ENCODE data around the gene TAF4.
"Not testable (repeated sequence)": the region's sequence is repeated elsewhere in the genome, so short reads cannot be mapped to it uniquely, and the experiment has no call there.

TAF4 gene

GRCh38 chr20:62071669-62072430, 6.2 kb upstream of the TAF4 start:
- not testable (repeated sequence) for H3K4me1 ChIP-seq (ENCODE audit: insufficient read depth, low read length)

GRCh38 chr20:62069741-62070216, 4.1 kb upstream of the TAF4 start:
- Histone ChIP-seq H3K4me3 (ENCODE audit: low read length) (no peak overlapping the region), H3K27ac (ENCODE audit: low read length) (no peak overlapping the region), H3K36me3 (ENCODE audit: insufficient read depth, low read depth, low read length) (no peaks in the 10 kb centered on the region), H3K9me3 (ENCODE audit: insufficient read depth, low read depth, low read length) (peaks cover 20% of the 10 kb centered on the region), H3K27me3 (ENCODE audit: insufficient read depth, low read length) (no peaks in the 10 kb centered on the region), H3K9ac (ENCODE audit: low read depth, low read length) (no peak overlapping the region), H3K4me1 (ENCODE audit: insufficient read depth, low read length) (peaks cover 4% of the 10 kb centered on the region; the same call in 1 of the 2 replicates)

More at GRCh38 chr20:62071669-62072430, 6.2 kb upstream of the TAF4 start:
- H3K27me3 ChIP-seq (ENCODE audit: insufficient read depth, low read length); H3K27ac ChIP-seq (ENCODE audit: low read length); H3K9ac ChIP-seq (ENCODE audit: low read depth, low read length); H3K36me3 ChIP-seq (ENCODE audit: insufficient read depth, low read depth, low read length); H3K4me3 ChIP-seq (ENCODE audit: low read length): not testable (repeated sequence)
- peaks cover 35% of the 10 kb centered on the region for H3K9me3 ChIP-seq (ENCODE audit: insufficient read depth, low read depth, low read length)

GRCh38 chr20:62068997-62069396, 3.3 kb upstream of the TAF4 start:
- H3K36me3 ChIP-seq (ENCODE audit: insufficient read depth, low read depth, low read length) = no peaks in the 10 kb centered on the region
- no peak overlapping the region for H3K4me3 ChIP-seq (ENCODE audit: low read length)
- peaks cover 13% of the 10 kb centered on the region for H3K9me3 ChIP-seq (ENCODE audit: insufficient read depth, low read depth, low read length)
- no peak overlapping the region for H3K27ac ChIP-seq (ENCODE audit: low read length)
- H3K4me1 ChIP-seq (ENCODE audit: insufficient read depth, low read length) = peaks cover 4% of the 10 kb centered on the region; the same call in 1 of the 2 replicates
- no peak overlapping the region for H3K9ac ChIP-seq (ENCODE audit: low read depth, low read length)
- no peaks in the 10 kb centered on the region for H3K27me3 ChIP-seq (ENCODE audit: insufficient read depth, low read length)

GRCh38 chr20:62067547-62068260, 2.0 kb upstream of the TAF4 start:
- Histone ChIP-seq H3K36me3 (ENCODE audit: insufficient read depth, low read depth, low read length) (peaks cover 7% of the 10 kb centered on the region), H3K9me3 (ENCODE audit: insufficient read depth, low read depth, low read length) (0 out of 2 replicates have a peak, but pooled peaks cover 2% of the 10 kb centered on the region), H3K27ac (ENCODE audit: low read length) (no peak overlapping the region), H3K4me3 (ENCODE audit: low read length) (peak overlapping the region; percentile 86; the same call in 1 of the 2 replicates), H3K27me3 (ENCODE audit: insufficient read depth, low read length) (no peaks in the 10 kb centered on the region), H3K4me1 (ENCODE audit: insufficient read depth, low read length) (peaks cover 4% of the 10 kb centered on the region; the same call in 1 of the 2 replicates), H3K9ac (ENCODE audit: low read depth, low read length) (peak overlapping the region; percentile 90; the same call in 1 of the 2 replicates)

- Histone ChIP-seq H3K27ac (ENCODE audit: low read length) (peak overlapping the region; percentile 94), H3K9me3 (ENCODE audit: insufficient read depth, low read depth, low read length) (no peaks in the 10 kb centered on the region), H3K9ac (ENCODE audit: low read depth, low read length) (peak overlapping the region; percentile 90; the same call in 1 of the 2 replicates), H3K4me1 (ENCODE audit: insufficient read depth, low read length) (peaks cover 4% of the 10 kb centered on the region; the same call in 1 of the 2 replicates), H3K27me3 (ENCODE audit: insufficient read depth, low read length) (no peaks in the 10 kb centered on the region), H3K4me3 (ENCODE audit: low read length) (peak overlapping the region; percentile 86), H3K36me3 (ENCODE audit: insufficient read depth, low read depth, low read length) (peaks cover 14% of the 10 kb centered on the region)
Measured at GRCh38 chr20:62066983-62067433, 1.3 kb upstream of the TAF4 start.

GRCh38 chr20:62066339-62066982, 780 bp upstream of the TAF4 start:
- peak overlapping the region; percentile 94 for H3K27ac ChIP-seq (ENCODE audit: low read length)
- H3K9me3 ChIP-seq (ENCODE audit: insufficient read depth, low read depth, low read length) = no peaks in the 10 kb centered on the region
- H3K27me3 ChIP-seq (ENCODE audit: insufficient read depth, low read length) = no peaks in the 10 kb centered on the region
- peaks cover 19% of the 10 kb centered on the region for H3K36me3 ChIP-seq (ENCODE audit: insufficient read depth, low read depth, low read length)
- peak overlapping the region; percentile 86 for H3K4me3 ChIP-seq (ENCODE audit: low read length)
- peak overlapping the region; percentile 90; the same call in 1 of the 2 replicates for H3K9ac ChIP-seq (ENCODE audit: low read depth, low read length)
- H3K4me1 ChIP-seq (ENCODE audit: insufficient read depth, low read length) = peaks cover 4% of the 10 kb centered on the region; the same call in 1 of the 2 replicates

GRCh38 chr20:62064770-62065673, 659 bp downstream of the TAF4 start:
- Histone ChIP-seq H3K27ac (ENCODE audit: low read length) (no peak overlapping the region), H3K4me3 (ENCODE audit: low read length) (peak overlapping the region; percentile 57; the same call in 1 of the 2 replicates), H3K9ac (ENCODE audit: low read depth, low read length) (no peak overlapping the region), H3K27me3 (ENCODE audit: insufficient read depth, low read length) (no peaks in the 10 kb centered on the region), H3K36me3 (ENCODE audit: insufficient read depth, low read depth, low read length) (peaks cover 23% of the 10 kb centered on the region), H3K4me1 (ENCODE audit: insufficient read depth, low read length) (peaks cover 4% of the 10 kb centered on the region; the same call in 1 of the 2 replicates), H3K9me3 (ENCODE audit: insufficient read depth, low read depth, low read length) (no peaks in the 10 kb centered on the region)

- peaks cover 4% of the 10 kb centered on the region; the same call in 1 of the 2 replicates for H3K4me1 ChIP-seq (ENCODE audit: insufficient read depth, low read length)
- peak overlapping the region; percentile 56 for H3K4me3 ChIP-seq (ENCODE audit: low read length)
- H3K27me3 ChIP-seq (ENCODE audit: insufficient read depth, low read length) = no peaks in the 10 kb centered on the region
- no peak overlapping the region for H3K27ac ChIP-seq (ENCODE audit: low read length)
- H3K36me3 ChIP-seq (ENCODE audit: insufficient read depth, low read depth, low read length) = peaks cover 30% of the 10 kb centered on the region
- H3K9me3 ChIP-seq (ENCODE audit: insufficient read depth, low read depth, low read length) = no peaks in the 10 kb centered on the region
- H3K9ac ChIP-seq (ENCODE audit: low read depth, low read length) = no peak overlapping the region; the same call in 1 of the 2 replicates
Measured at GRCh38 chr20:62063981-62064769, 1.5 kb downstream of the TAF4 start.

GRCh38 chr20:62063315-62063980, 2.2 kb downstream of the TAF4 start:
- Histone ChIP-seq H3K27me3 (ENCODE audit: insufficient read depth, low read length) (no peaks in the 10 kb centered on the region), H3K9me3 (ENCODE audit: insufficient read depth, low read depth, low read length) (no peaks in the 10 kb centered on the region), H3K36me3 (ENCODE audit: insufficient read depth, low read depth, low read length) (peaks cover 31% of the 10 kb centered on the region), H3K27ac (ENCODE audit: low read length) (no peak overlapping the region), H3K9ac (ENCODE audit: low read depth, low read length) (no peak overlapping the region), H3K4me3 (ENCODE audit: low read length) (peak overlapping the region; percentile 56), H3K4me1 (ENCODE audit: insufficient read depth, low read length) (peaks cover 4% of the 10 kb centered on the region; the same call in 1 of the 2 replicates)

Data from iPS-20b (cell line).